Spleen (tissue), 11 donors: ENCODE results near the gene CRK. TPM values are rescaled to one million over a fixed set of nuclear protein-coding genes. Genes with fewer than 3 reads are reported as not detected.
"Not testable (repeated sequence)": the region's sequence is repeated elsewhere in the genome, so short reads cannot be mapped to it uniquely, and the experiment has no call there.

Source experiments
- DNase-seq: peaks from one replicate; pipeline ENCODE4 v3.0.0-alpha.2; 2020
- H3K27ac ChIP-seq, 8 donors: fragments of 200-600 bp; sonication (generic) in 7 of 8; 1 replicate in 4 of 8; 2 replicates in 4 of 8; pipeline versions ENCODE4 v1.5.0 to v1.8.0; 2016 to 2021; ENCODE audit warnings: inconsistent platforms in 4 of 8, mild to moderate bottlenecking in 4 of 8, moderate library complexity in 1 of 8
- H3K27me3 ChIP-seq, 7 donors: fragments of 200-600 bp; sonication (generic) in 6 of 7; replicated peaks in 1 of 7; 1 replicate in 4 of 7; 2 replicates in 3 of 7; pipeline versions ENCODE4 v1.5.0 to v1.8.0; 2016 to 2021; ENCODE audit warnings: inconsistent platforms in 3 of 7, mild to moderate bottlenecking in 1 of 7
- H3K36me3 ChIP-seq, 6 donors: fragments of 200-600 bp; sonication (generic) in 5 of 6; 1 replicate in 4 of 6; 2 replicates in 2 of 6; pipeline versions ENCODE4 v1.5.0 to v1.8.0; 2016 to 2021; ENCODE audit warnings: inconsistent platforms in 2 of 6
- H3K4me1 ChIP-seq, 6 donors: fragments of 200-600 bp; sonication (generic) in 5 of 6; 1 replicate in 3 of 6; 2 replicates in 3 of 6; pipeline versions ENCODE4 v1.5.0 to v1.8.0; 2016 to 2021; ENCODE audit warnings: inconsistent platforms in 3 of 6
- H3K4me3 ChIP-seq, 8 donors: fragments of 200-600 bp; sonication (generic) in 7 of 8; 1 replicate in 4 of 8; 2 replicates in 4 of 8; pipeline versions ENCODE4 v1.5.0 to v1.8.0; 2016 to 2021; ENCODE audit warnings: inconsistent platforms in 4 of 8, mild to moderate bottlenecking in 4 of 8, moderate library complexity in 2 of 8
- H3K9me3 ChIP-seq, 8 donors: fragments of 200-600 bp; sonication (generic) in 7 of 8; 1 replicate in 4 of 8; 2 replicates in 4 of 8; pipeline versions ENCODE4 v1.5.0 to v1.8.0; 2016 to 2021; ENCODE audit warnings: inconsistent platforms in 4 of 8
- POLR2A ChIP-seq, 3 donors: fragments of 450-650 bp; IDR thresholded peaks; one replicate each; pipeline ENCODE4 v1.5.1; 2017; ENCODE audit warnings: antibody characterized with exemption in 3 of 3, mild to moderate bottlenecking in 1 of 3
- POLR2AphosphoS5 ChIP-seq, 3 donors: sonication (generic); formaldehyde crosslinking; IDR thresholded peaks; one replicate each; pipeline ENCODE4 v1.5.1; 2017; ENCODE audit warnings: antibody characterized with exemption in 3 of 3
- WGBS, 5 donors: extraction: QIAGEN DNeasy Blood & Tissue Kit in 3 of 5; methylation state at CpG; one replicate each; pipeline versions ENCODE4 v1.1.5 to v1.1.7; 2013 to 2018; 5-methylcytosine and 5-hydroxymethylcytosine counted together
- intact Hi-C: fragments of 100-400 bp; cut with DNase I; formaldehyde crosslinking; loops from one replicate; pipeline ENCODE4 v1.15.0; 2023; ENCODE audit warnings: low total_unique reads
- polyA plus RNA-seq, 3 donors: library from polyadenylated mRNA; stranded (reverse); fragments of 200-250 nt; gene quantifications; one replicate each; pipeline ENCODE4 v1.2.1, GENCODE V29; 2013
- total RNA-seq, 7 donors: library from RNA; depleted of rRNA in 3 of 7; stranded (reverse); fragments of >200 nt in 3 of 7; fragmentation: NEBNext Ultra II Directional in 4 of 7; extraction: Animal tissue kit (Norgen Biotek cat#: 25700) in 4 of 7; gene quantifications; one replicate each; pipeline versions ENCODE4 v1.1.0 to v1.2.1, GENCODE V29; 2016 to 2021
- TF ChIP-seq, protein P1 (sequence below), 11 experiments: fragments of 200-600 bp in 7 of 11; fragments of 450-650 bp in 4 of 11; sonication (generic) in 4 of 11; IDR thresholded peaks in 8 of 11; conservative IDR thresholded peaks in 3 of 11; 1 replicate in 7 of 11; 2 replicates in 4 of 11; pipeline versions ENCODE4 v1.4.0 to v1.8.0; 2016 to 2021; ENCODE audit warnings: antibody characterized with exemption in 11 of 11, inconsistent platforms in 4 of 11, mild to moderate bottlenecking in 1 of 11
- donor health status: healthy with polysubstance abuse.
- donor health status: DM: no; HTN: no; CAD: no; lungs with moderate emphysema.
- donor health status: DM: no; HTN: no; CAD: no.
- donor health status: Bipolar disorder and iron deficiency.
- donor health status: healthy.
- donor health status: DM: no; HTN: no; CAD: no.
- donor health status: DM: yes; HTN: yes; CAD: no.

CRK gene
- total and polyA plus RNA-seq, 10 donors = 11.7 to 54.6 (median 43.4) TPM

- Histone ChIP-seq H3K4me3 (no peak overlapping the region), H3K27me3 (peaks cover 0 to 10% (median 0%) of the 10 kb centered on the region in 7 donors), H3K36me3 (peaks cover 0 to 56% (median 3%) of the 10 kb centered on the region in 6 donors), H3K4me1 (peaks cover 27 to 90% (median 68%) of the 10 kb centered on the region in 6 donors), H3K9me3 (no peaks in the 10 kb centered on the region), H3K27ac (peak overlapping the region in 2 of 8 donors; percentile 3 to 18)
- 64 to 81% (median 72%) methylated on average over 5 of the region's 5 CpGs for WGBS, 5 donors
- TF ChIP-seq POLR2A (IDR thresholded peaks at IDR 0.05) (no peak), POLR2AphosphoS5 (IDR thresholded peaks at IDR 0.05) (no peak)
- TF ChIP-seq, protein P1, sequence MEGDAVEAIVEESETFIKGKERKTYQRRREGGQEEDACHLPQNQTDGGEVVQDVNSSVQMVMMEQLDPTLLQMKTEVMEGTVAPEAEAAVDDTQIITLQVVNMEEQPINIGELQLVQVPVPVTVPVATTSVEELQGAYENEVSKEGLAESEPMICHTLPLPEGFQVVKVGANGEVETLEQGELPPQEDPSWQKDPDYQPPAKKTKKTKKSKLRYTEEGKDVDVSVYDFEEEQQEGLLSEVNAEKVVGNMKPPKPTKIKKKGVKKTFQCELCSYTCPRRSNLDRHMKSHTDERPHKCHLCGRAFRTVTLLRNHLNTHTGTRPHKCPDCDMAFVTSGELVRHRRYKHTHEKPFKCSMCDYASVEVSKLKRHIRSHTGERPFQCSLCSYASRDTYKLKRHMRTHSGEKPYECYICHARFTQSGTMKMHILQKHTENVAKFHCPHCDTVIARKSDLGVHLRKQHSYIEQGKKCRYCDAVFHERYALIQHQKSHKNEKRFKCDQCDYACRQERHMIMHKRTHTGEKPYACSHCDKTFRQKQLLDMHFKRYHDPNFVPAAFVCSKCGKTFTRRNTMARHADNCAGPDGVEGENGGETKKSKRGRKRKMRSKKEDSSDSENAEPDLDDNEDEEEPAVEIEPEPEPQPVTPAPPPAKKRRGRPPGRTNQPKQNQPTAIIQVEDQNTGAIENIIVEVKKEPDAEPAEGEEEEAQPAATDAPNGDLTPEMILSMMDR (IDR thresholded peaks at IDR 0.05 in 8 of 11, conservative IDR thresholded peaks at IDR 0.05 in 3 of 11) = no peak
- DNase-seq = no peak
- intact Hi-C loops = no loop called here
These were observed 3.2 kb downstream of the CRK start for GRCh38 chr17:1452836-1453235.

DNA sequence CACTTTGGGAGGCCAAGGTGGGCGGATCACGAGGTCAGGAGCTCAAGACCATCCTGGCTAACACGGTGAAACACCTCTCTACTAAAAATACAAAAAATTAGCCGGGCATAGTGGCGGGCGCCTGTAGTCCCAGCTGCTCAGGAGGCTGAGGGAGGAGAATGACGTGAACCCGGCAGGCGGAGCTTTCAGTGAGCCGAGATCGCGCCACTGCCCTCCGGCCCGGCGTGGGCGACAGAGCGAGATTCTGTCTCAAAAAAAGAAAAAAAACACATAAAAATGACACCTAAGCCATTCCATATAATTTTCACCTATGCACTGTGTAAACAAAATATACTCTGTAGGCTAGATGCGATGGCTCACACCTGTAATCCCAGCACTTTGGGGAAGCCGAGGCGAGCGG lies 5.8 kb downstream of the CRK start:
- H3K27ac ChIP-seq, H3K27me3 ChIP-seq, DNase-seq, H3K9me3 ChIP-seq, H3K4me3 ChIP-seq, intact Hi-C loops: not testable (repeated sequence)
- peaks cover 25 to 100% (median 75%) of the 10 kb centered on the region in 6 donors for H3K4me1 ChIP-seq
- peaks cover 0 to 72% (median 3%) of the 10 kb centered on the region in 6 donors for H3K36me3 ChIP-seq
- 93 to 96% (median 95%) methylated on average over 21 of the region's 21 CpGs for WGBS, 5 donors

- Histone ChIP-seq H3K27ac (no peak overlapping the region), H3K4me1 (peaks cover 19 to 99% (median 69%) of the 10 kb centered on the region in 6 donors)
These were observed 6.5 kb downstream of the CRK start for GRCh38 chr17:1449412-1449967.

DNA sequence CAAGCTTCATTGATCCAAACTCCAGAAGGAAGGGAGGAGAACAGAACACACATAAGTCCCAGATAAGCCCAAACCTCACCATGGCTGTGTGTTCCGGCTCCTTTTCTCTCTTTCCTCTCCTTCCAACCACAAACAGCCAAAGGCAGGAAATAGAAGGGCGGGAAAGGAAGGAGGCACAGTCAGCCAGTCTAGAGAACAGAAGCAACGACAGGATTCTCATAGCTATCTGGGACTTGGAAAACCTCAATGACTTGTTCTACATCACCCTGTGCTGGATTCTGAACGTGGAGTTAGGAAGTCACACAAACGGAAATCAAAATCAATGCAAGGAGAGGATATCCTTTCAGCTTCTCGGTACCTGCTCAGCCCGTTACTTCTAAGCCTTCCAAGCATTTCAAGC lies 9.0 kb downstream of the CRK start:
- TF ChIP-seq, protein P1 (IDR thresholded peaks at IDR 0.05 in 8 of 11, conservative IDR thresholded peaks at IDR 0.05 in 3 of 11) = no peak
- peak in 1 of 3 donors; percentile 38 for TF ChIP-seq POLR2AphosphoS5 (IDR thresholded peaks at IDR 0.05)
- no peak for TF ChIP-seq POLR2A (IDR thresholded peaks at IDR 0.05)
- DNase-seq = no peak
- 28 to 52% (median 37%) methylated on average over 7 of the region's 7 CpGs for WGBS, 5 donors
- intact Hi-C loops = no loop called here
- peak overlapping the region in 1 of 8 donors; percentile 35 for H3K4me3 ChIP-seq
- H3K27ac ChIP-seq = peak overlapping the region in 7 of 8 donors; percentile 32 to 78 (median 73)
- H3K9me3 ChIP-seq = no peaks in the 10 kb centered on the region
- peaks cover 0 to 69% (median 1%) of the 10 kb centered on the region in 6 donors for H3K36me3 ChIP-seq
- H3K4me1 ChIP-seq = peaks cover 6 to 81% (median 47%) of the 10 kb centered on the region in 6 donors
- no peaks in the 10 kb centered on the region for H3K27me3 ChIP-seq

More at GRCh38 chr17:1449412-1449967, 6.5 kb downstream of the CRK start:
- Histone ChIP-seq H3K4me3 (no peak overlapping the region), H3K27me3 (no peaks in the 10 kb centered on the region), H3K36me3 (peaks cover 0 to 76% (median 3%) of the 10 kb centered on the region in 6 donors), H3K9me3 (no peaks in the 10 kb centered on the region)
- intact Hi-C loops = no loop called here
- WGBS, 5 donors = 87 to 90% (median 88%) methylated on average over 5 of the region's 5 CpGs
- no peak for DNase-seq
- no peak for TF ChIP-seq POLR2A (IDR thresholded peaks at IDR 0.05)
- TF ChIP-seq, protein P1 (IDR thresholded peaks at IDR 0.05 in 8 of 11, conservative IDR thresholded peaks at IDR 0.05 in 3 of 11) = no peak
- TF ChIP-seq POLR2AphosphoS5 (IDR thresholded peaks at IDR 0.05) = no peak
